ENCODE data around the gene UBLCP1. TPM values are rescaled to one million over a fixed set of nuclear protein-coding genes. Genes with fewer than 3 reads are reported as not detected.

The UBLCP1 gene
- total and polyA plus RNA-seq, 4 donors: 6.1 to 9.5 (median 7.6) TPM

DNA sequence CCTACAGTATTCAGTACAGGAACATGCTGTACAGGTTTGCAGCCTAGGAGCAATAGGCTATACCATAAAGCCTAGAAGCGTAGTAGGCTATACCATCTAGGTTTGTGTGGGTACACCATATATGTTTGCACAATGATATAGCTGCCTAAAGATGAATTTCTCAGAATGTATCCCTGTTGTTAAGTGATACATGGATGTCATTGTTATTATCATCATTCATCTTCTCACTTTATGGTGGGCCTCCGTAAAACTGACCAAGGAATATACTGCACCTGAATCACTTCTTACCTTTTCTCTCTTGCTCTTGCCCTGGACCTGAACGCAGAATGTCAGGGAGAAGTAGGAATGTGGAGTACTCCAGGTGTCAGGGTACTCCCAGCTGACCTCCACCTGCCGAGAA, 55.4 kb downstream of the UBLCP1 start:
- WGBS: 82% methylated on average over 4 of the region's 4 CpGs
- H3K4me1 ChIP-seq (ENCODE audit: control insufficient read depth in 4 of 4, insufficient read depth in 4 of 4, low read length in 3 of 4): peaks cover 0 to under 1% (median 0%) of the 10 kb centered on the region in 4 donors
- no peak for DNase-seq (ENCODE audit: low spot score)
- no peaks in the 10 kb centered on the region for H3K9me3 ChIP-seq (ENCODE audit: control insufficient read depth in 4 of 4, low read length in 3 of 4)
- H3K36me3 ChIP-seq (ENCODE audit: control insufficient read depth in 4 of 4, insufficient read depth in 3 of 4, low read depth in 1 of 4, low read length in 3 of 4): no peaks in the 10 kb centered on the region
- no peak overlapping the region for H3K27ac ChIP-seq (ENCODE audit: low read depth in 1 of 2, low read length in 2 of 2)
- no peak for TF ChIP-seq NR2F2 (IDR thresholded peaks at IDR 0.05)
- TF ChIP-seq JUND (IDR thresholded peaks at IDR 0.05): no peak
- no peak for TF ChIP-seq TAF1 (conservative IDR thresholded peaks at IDR 0.05)
- TF ChIP-seq, protein P1, sequence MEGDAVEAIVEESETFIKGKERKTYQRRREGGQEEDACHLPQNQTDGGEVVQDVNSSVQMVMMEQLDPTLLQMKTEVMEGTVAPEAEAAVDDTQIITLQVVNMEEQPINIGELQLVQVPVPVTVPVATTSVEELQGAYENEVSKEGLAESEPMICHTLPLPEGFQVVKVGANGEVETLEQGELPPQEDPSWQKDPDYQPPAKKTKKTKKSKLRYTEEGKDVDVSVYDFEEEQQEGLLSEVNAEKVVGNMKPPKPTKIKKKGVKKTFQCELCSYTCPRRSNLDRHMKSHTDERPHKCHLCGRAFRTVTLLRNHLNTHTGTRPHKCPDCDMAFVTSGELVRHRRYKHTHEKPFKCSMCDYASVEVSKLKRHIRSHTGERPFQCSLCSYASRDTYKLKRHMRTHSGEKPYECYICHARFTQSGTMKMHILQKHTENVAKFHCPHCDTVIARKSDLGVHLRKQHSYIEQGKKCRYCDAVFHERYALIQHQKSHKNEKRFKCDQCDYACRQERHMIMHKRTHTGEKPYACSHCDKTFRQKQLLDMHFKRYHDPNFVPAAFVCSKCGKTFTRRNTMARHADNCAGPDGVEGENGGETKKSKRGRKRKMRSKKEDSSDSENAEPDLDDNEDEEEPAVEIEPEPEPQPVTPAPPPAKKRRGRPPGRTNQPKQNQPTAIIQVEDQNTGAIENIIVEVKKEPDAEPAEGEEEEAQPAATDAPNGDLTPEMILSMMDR (IDR thresholded peaks at IDR 0.05; ENCODE audit: low read depth, low read length, missing input control): no peak
- TF ChIP-seq FOXA2 (IDR thresholded peaks at IDR 0.05): no peak
- TF ChIP-seq, protein P2, sequence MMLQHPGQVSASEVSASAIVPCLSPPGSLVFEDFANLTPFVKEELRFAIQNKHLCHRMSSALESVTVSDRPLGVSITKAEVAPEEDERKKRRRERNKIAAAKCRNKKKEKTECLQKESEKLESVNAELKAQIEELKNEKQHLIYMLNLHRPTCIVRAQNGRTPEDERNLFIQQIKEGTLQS (IDR thresholded peaks at IDR 0.05): no peak
- no peak overlapping the region for H3K9ac ChIP-seq (ENCODE audit: low read depth in 1 of 2, low read length in 2 of 2)
- no peaks in the 10 kb centered on the region for H3K27me3 ChIP-seq (ENCODE audit: control insufficient read depth in 4 of 4, insufficient read depth in 4 of 4, low read length in 3 of 4)
- no peak overlapping the region for H3K4me3 ChIP-seq (ENCODE audit: low read depth in 1 of 3, low read length in 3 of 3)

DNA sequence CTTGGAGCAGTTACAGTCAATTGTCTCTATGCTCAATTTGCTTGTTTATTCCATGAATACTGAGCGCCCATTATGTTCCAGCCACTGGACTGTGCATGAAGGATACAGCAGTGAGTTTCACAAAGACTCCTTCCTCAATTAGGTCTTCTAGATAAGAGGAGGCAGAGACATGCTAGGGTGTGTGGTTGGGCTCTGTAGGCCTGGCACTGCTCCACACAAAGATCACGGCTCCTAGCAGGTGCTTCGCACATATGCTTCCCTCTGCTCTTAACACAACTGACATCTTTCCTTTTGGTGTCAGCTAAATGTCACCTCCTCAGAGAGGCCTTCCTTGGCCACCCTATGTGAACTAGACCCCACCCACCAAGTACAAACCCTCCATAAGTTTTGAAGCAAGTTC, 56.3 kb downstream of the UBLCP1 start:
- H3K36me3 ChIP-seq (ENCODE audit: control insufficient read depth in 4 of 4, insufficient read depth in 3 of 4, low read depth in 1 of 4, low read length in 3 of 4): no peaks in the 10 kb centered on the region
- no peaks in the 10 kb centered on the region for H3K27me3 ChIP-seq (ENCODE audit: control insufficient read depth in 4 of 4, insufficient read depth in 4 of 4, low read length in 3 of 4)
- WGBS: 82% methylated on average over 3 of the region's 3 CpGs
- no peak overlapping the region for H3K9ac ChIP-seq (ENCODE audit: low read depth in 1 of 2, low read length in 2 of 2)
- H3K9me3 ChIP-seq (ENCODE audit: control insufficient read depth in 4 of 4, low read length in 3 of 4): no peaks in the 10 kb centered on the region
- no peak for DNase-seq (ENCODE audit: low spot score)
- H3K27ac ChIP-seq (ENCODE audit: low read depth in 1 of 2, low read length in 2 of 2): no peak overlapping the region
- no peaks in the 10 kb centered on the region for H3K4me1 ChIP-seq (ENCODE audit: control insufficient read depth in 4 of 4, insufficient read depth in 4 of 4, low read length in 3 of 4)
- H3K4me3 ChIP-seq (ENCODE audit: low read depth in 1 of 3, low read length in 3 of 3): no peak overlapping the region
- TF ChIP-seq HNF4A (conservative IDR thresholded peaks at IDR 0.05) (no peak), EGR1 (IDR thresholded peaks at IDR 0.05; ENCODE audit: low read depth in 2 of 2) (no peak), SP1 (IDR thresholded peaks at IDR 0.05) (no peak)

DNA sequence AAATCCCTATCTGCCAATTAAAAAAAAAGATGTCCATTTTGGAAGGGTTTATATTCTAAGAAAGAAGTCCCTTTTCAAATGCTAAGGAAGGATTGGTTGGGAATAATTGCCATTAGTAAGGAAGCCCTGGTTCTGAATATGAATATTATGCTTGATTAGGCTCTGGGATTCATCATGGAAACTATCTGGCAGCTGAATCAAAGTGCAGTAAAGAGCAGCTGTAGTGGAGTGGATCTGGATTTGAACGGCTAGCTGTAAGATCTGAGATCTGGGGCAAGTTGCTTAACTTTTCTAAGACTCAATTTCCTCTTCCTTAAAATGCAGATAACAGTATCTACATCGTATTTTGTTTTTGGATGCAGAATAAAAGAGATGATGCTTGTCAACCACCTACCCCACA, 56.7 kb downstream of the UBLCP1 start:
- Histone ChIP-seq H3K27me3 (ENCODE audit: control insufficient read depth in 4 of 4, insufficient read depth in 4 of 4, low read length in 3 of 4) (no peaks in the 10 kb centered on the region), H3K9me3 (ENCODE audit: control insufficient read depth in 4 of 4, low read length in 3 of 4) (no peaks in the 10 kb centered on the region), H3K9ac (ENCODE audit: low read depth in 1 of 2, low read length in 2 of 2) (no peak overlapping the region), H3K27ac (ENCODE audit: low read depth in 1 of 2, low read length in 2 of 2) (no peak overlapping the region), H3K4me1 (ENCODE audit: control insufficient read depth in 4 of 4, insufficient read depth in 4 of 4, low read length in 3 of 4) (no peaks in the 10 kb centered on the region), H3K36me3 (ENCODE audit: control insufficient read depth in 4 of 4, insufficient read depth in 3 of 4, low read depth in 1 of 4, low read length in 3 of 4) (no peaks in the 10 kb centered on the region), H3K4me3 (ENCODE audit: low read depth in 1 of 3, low read length in 3 of 3) (no peak overlapping the region)
- TF ChIP-seq FOXA1 (IDR thresholded peaks at IDR 0.05) (no peak), GABPA (IDR thresholded peaks at IDR 0.05 in 1 of 2, conservative IDR thresholded peaks at IDR 0.05 in 1 of 2) (no peak), TAF1 (conservative IDR thresholded peaks at IDR 0.05) (no peak), YY1 (IDR thresholded peaks at IDR 0.05) (no peak), HNF4G (IDR thresholded peaks at IDR 0.05) (no peak), EGR1 (IDR thresholded peaks at IDR 0.05; ENCODE audit: low read depth in 2 of 2) (no peak), HNF4A (conservative IDR thresholded peaks at IDR 0.05) (no peak), RXRA (IDR thresholded peaks at IDR 0.05) (no peak)
- TF ChIP-seq, protein P1 (IDR thresholded peaks at IDR 0.05; ENCODE audit: low read depth, low read length, missing input control): no peak
- TF ChIP-seq, protein P3, sequence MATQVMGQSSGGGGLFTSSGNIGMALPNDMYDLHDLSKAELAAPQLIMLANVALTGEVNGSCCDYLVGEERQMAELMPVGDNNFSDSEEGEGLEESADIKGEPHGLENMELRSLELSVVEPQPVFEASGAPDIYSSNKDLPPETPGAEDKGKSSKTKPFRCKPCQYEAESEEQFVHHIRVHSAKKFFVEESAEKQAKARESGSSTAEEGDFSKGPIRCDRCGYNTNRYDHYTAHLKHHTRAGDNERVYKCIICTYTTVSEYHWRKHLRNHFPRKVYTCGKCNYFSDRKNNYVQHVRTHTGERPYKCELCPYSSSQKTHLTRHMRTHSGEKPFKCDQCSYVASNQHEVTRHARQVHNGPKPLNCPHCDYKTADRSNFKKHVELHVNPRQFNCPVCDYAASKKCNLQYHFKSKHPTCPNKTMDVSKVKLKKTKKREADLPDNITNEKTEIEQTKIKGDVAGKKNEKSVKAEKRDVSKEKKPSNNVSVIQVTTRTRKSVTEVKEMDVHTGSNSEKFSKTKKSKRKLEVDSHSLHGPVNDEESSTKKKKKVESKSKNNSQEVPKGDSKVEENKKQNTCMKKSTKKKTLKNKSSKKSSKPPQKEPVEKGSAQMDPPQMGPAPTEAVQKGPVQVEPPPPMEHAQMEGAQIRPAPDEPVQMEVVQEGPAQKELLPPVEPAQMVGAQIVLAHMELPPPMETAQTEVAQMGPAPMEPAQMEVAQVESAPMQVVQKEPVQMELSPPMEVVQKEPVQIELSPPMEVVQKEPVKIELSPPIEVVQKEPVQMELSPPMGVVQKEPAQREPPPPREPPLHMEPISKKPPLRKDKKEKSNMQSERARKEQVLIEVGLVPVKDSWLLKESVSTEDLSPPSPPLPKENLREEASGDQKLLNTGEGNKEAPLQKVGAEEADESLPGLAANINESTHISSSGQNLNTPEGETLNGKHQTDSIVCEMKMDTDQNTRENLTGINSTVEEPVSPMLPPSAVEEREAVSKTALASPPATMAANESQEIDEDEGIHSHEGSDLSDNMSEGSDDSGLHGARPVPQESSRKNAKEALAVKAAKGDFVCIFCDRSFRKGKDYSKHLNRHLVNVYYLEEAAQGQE (IDR thresholded peaks at IDR 0.05): no peak
- TF ChIP-seq, protein P2 (IDR thresholded peaks at IDR 0.05): no peak
- TF ChIP-seq, protein P4, sequence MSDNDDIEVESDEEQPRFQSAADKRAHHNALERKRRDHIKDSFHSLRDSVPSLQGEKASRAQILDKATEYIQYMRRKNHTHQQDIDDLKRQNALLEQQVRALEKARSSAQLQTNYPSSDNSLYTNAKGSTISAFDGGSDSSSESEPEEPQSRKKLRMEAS (IDR thresholded peaks at IDR 0.05): no peak
- WGBS: 58% methylated on average over 2 of the region's 2 CpGs
- no peak for DNase-seq (ENCODE audit: low spot score)
